Lower lobe of right lung (tissue), 2 donors: ENCODE measurements around the gene CCNQ. TPM values are rescaled to one million over a fixed set of nuclear protein-coding genes. Genes with fewer than 3 reads are reported as not detected.

Source experiments
- ATAC-seq, 2 donors: fragments of 200-7000 bp; cut with Tn5 transposase; one replicate each; pipeline ENCODE4 v1.9.1; 2020 to 2022; ENCODE audit warnings: mild to moderate bottlenecking in 2 of 2, moderate library complexity in 2 of 2
- DNase-seq: peaks from one replicate; pipeline ENCODE4 v3.0.0-alpha.2; 2020
- H3K27ac ChIP-seq: fragments of 200-600 bp; one replicate; pipeline ENCODE4 v1.8.0; 2022
- H3K27me3 ChIP-seq: fragments of 200-600 bp; one replicate; pipeline ENCODE4 v1.8.0; 2022; ENCODE audit warnings: low read depth
- H3K36me3 ChIP-seq: fragments of 200-600 bp; one replicate; pipeline ENCODE4 v1.8.0; 2022; ENCODE audit warnings: mild to moderate bottlenecking
- H3K4me1 ChIP-seq: fragments of 200-600 bp; one replicate; pipeline ENCODE4 v1.8.0; 2022
- H3K4me3 ChIP-seq: fragments of 200-600 bp; one replicate; pipeline ENCODE4 v1.8.0; 2022; ENCODE audit warnings: mild to moderate bottlenecking
- H3K9me3 ChIP-seq: fragments of 200-600 bp; one replicate; pipeline ENCODE4 v1.8.0; 2022
- CTCF ChIP-seq: fragments of 200-600 bp; IDR thresholded peaks from one replicate; pipeline ENCODE4 v1.8.0; 2022; ENCODE audit warnings: antibody characterized with exemption, mild to moderate bottlenecking
- intact Hi-C: fragments of 100-400 bp; cut with DNase I; formaldehyde crosslinking; loops from one replicate; pipeline ENCODE4 v1.11.0; 2022
- total RNA-seq: library from RNA; stranded (reverse); fragmentation: NEBNext Ultra II Directional; extraction: Animal tissue kit (Norgen Biotek cat#: 25700); gene quantifications from one replicate; pipeline ENCODE4 v1.2.1, GENCODE V29; 2021
- donor health status: DM: no; HTN: yes; CAD: no; lungs with severe emphysema.

The CCNQ gene
- total RNA-seq, 1 donor from 2014 or later = 17.0 TPM

- no peak for TF ChIP-seq CTCF
- ATAC-seq (no peak), DNase-seq (no peak)
- Histone ChIP-seq H3K27ac (no peak overlapping the region), H3K9me3 (no peaks in the 10 kb centered on the region), H3K27me3 (peaks cover 68% of the 10 kb centered on the region), H3K4me1 (no peaks in the 10 kb centered on the region), H3K36me3 (no peaks in the 10 kb centered on the region), H3K4me3 (no peak overlapping the region)
- intact Hi-C loops = no loop called here
These were observed 46.2 kb upstream of the CCNQ start for GRCh38 chrX:153645151-153645550.

GRCh38 chrX:153644356-153645125, 45.6 kb upstream of the CCNQ start:
- Histone ChIP-seq H3K36me3 (no peaks in the 10 kb centered on the region), H3K4me1 (no peaks in the 10 kb centered on the region), H3K9me3 (no peaks in the 10 kb centered on the region), H3K27ac (no peak overlapping the region), H3K4me3 (no peak overlapping the region), H3K27me3 (peaks cover 68% of the 10 kb centered on the region)
- DNase-seq = no peak
- no peak for TF ChIP-seq CTCF
- ATAC-seq = no peak
- intact Hi-C loops = no loop called here

GRCh38 chrX:153643431-153644351, 44.8 kb upstream of the CCNQ start:
- Histone ChIP-seq H3K27ac (no peak overlapping the region), H3K27me3 (peaks cover 62% of the 10 kb centered on the region), H3K36me3 (no peaks in the 10 kb centered on the region), H3K4me1 (no peaks in the 10 kb centered on the region), H3K4me3 (no peak overlapping the region), H3K9me3 (no peaks in the 10 kb centered on the region)
- no peak for DNase-seq
- no peak for ATAC-seq
- no peak for TF ChIP-seq CTCF
- intact Hi-C loops = no loop called here

- Histone ChIP-seq H3K4me1 (no peaks in the 10 kb centered on the region), H3K36me3 (no peaks in the 10 kb centered on the region), H3K4me3 (no peak overlapping the region), H3K9me3 (no peaks in the 10 kb centered on the region), H3K27me3 (peaks cover 54% of the 10 kb centered on the region), H3K27ac (no peak overlapping the region)
- ATAC-seq (no peak), DNase-seq (no peak)
- TF ChIP-seq CTCF = no peak
- intact Hi-C loops = no loop called here
These were observed 43.9 kb upstream of the CCNQ start for GRCh38 chrX:153642655-153643430.

- H3K4me3 ChIP-seq = peak overlapping the region; percentile 17
These were observed 43.2 kb upstream of the CCNQ start for GRCh38 chrX:153642051-153642654.

More at GRCh38 chrX:153642051-153642654, 43.2 kb upstream of the CCNQ start:
- DNase-seq = no peak
- H3K36me3 ChIP-seq = no peaks in the 10 kb centered on the region
- no peak for ATAC-seq
- no peaks in the 10 kb centered on the region for H3K4me1 ChIP-seq
- TF ChIP-seq CTCF = no peak
- intact Hi-C loops = no loop called here
- peaks cover 47% of the 10 kb centered on the region for H3K27me3 ChIP-seq
- no peak overlapping the region for H3K27ac ChIP-seq
- H3K9me3 ChIP-seq = no peaks in the 10 kb centered on the region
